ENCODE data around the gene ALKBH7.

ALKBH7 gene

GRCh38 chr19:6378486-6378885 lies 5.9 kb downstream of the ALKBH7 start:
- no peak for TF ChIP-seq CTCF (IDR thresholded peaks at IDR 0.05; ENCODE audit: insufficient read depth, low read length, poor library complexity, severe bottlenecking)
- no peak for DNase-seq (ENCODE audit: extremely low read depth, insufficient read length)
- Histone ChIP-seq H3K4me3 (replicated peaks; ENCODE audit: low read depth, low read length) (no peak overlapping the region), H3K36me3 (ENCODE audit: control insufficient read depth, insufficient read depth, low read length) (peaks cover 31% of the 10 kb centered on the region), H3K27me3 (replicated peaks; ENCODE audit: control insufficient read depth, insufficient read depth, low read length) (no peaks in the 10 kb centered on the region)

GRCh38 chr19:6379744-6380143 lies 7.2 kb downstream of the ALKBH7 start:
- TF ChIP-seq CTCF (IDR thresholded peaks at IDR 0.05; ENCODE audit: insufficient read depth, low read length, poor library complexity, severe bottlenecking): no peak
- H3K27me3 ChIP-seq (replicated peaks; ENCODE audit: control insufficient read depth, insufficient read depth, low read length): no peaks in the 10 kb centered on the region
- no peak overlapping the region for H3K4me3 ChIP-seq (replicated peaks; ENCODE audit: low read depth, low read length)
- DNase-seq (ENCODE audit: extremely low read depth, insufficient read length): no peak
- peaks cover 36% of the 10 kb centered on the region for H3K36me3 ChIP-seq (ENCODE audit: control insufficient read depth, insufficient read depth, low read length)

- no peak overlapping the region for H3K4me3 ChIP-seq (replicated peaks; ENCODE audit: low read depth, low read length)
Measured at GRCh38 chr19:6381030-6381750, 8.6 kb downstream of the ALKBH7 start.

GRCh38 chr19:6383188-6383587 lies 10.6 kb downstream of the ALKBH7 start:
- no peak for DNase-seq (ENCODE audit: extremely low read depth, insufficient read length)
- H3K27me3 ChIP-seq (replicated peaks; ENCODE audit: control insufficient read depth, insufficient read depth, low read length): no peaks in the 10 kb centered on the region
- no peak overlapping the region for H3K4me3 ChIP-seq (replicated peaks; ENCODE audit: low read depth, low read length)
- peaks cover 47% of the 10 kb centered on the region for H3K36me3 ChIP-seq (ENCODE audit: control insufficient read depth, insufficient read depth, low read length)
- TF ChIP-seq CTCF (IDR thresholded peaks at IDR 0.05; ENCODE audit: insufficient read depth, low read length, poor library complexity, severe bottlenecking): no peak

More at GRCh38 chr19:6381030-6381750, 8.6 kb downstream of the ALKBH7 start:
- Histone ChIP-seq H3K27me3 (replicated peaks; ENCODE audit: control insufficient read depth, insufficient read depth, low read length) (no peaks in the 10 kb centered on the region), H3K36me3 (ENCODE audit: control insufficient read depth, insufficient read depth, low read length) (peaks cover 35% of the 10 kb centered on the region)
- DNase-seq (ENCODE audit: extremely low read depth, insufficient read length): no peak
- no peak for TF ChIP-seq CTCF (IDR thresholded peaks at IDR 0.05; ENCODE audit: insufficient read depth, low read length, poor library complexity, severe bottlenecking)

GRCh38 chr19:6384381-6384780 lies 11.8 kb downstream of the ALKBH7 start:
- Histone ChIP-seq H3K27me3 (replicated peaks; ENCODE audit: control insufficient read depth, insufficient read depth, low read length) (no peaks in the 10 kb centered on the region), H3K4me3 (replicated peaks; ENCODE audit: low read depth, low read length) (no peak overlapping the region), H3K36me3 (ENCODE audit: control insufficient read depth, insufficient read depth, low read length) (peaks cover 55% of the 10 kb centered on the region)
- no peak for TF ChIP-seq CTCF (IDR thresholded peaks at IDR 0.05; ENCODE audit: insufficient read depth, low read length, poor library complexity, severe bottlenecking)
- DNase-seq (ENCODE audit: extremely low read depth, insufficient read length): no peak

Data from GM06990 (cell line).